Activated CD4-positive, alpha-beta T cell treated with anti-CD3 and anti-CD28 coated beads, Interleukin-2, amount 50 U/mL, for 24 hours (primary cell): ENCODE measurements around the gene SELL.
"Not testable (repeated sequence)": the region's sequence is repeated elsewhere in the genome, so short reads cannot be mapped to it uniquely, and the experiment has no call there.

Experiments
- DNase-seq, 2 donors: peaks; one replicate each; pipeline ENCODE4 v3.0.0-alpha.2; 2020; ENCODE audit warnings: low read depth in 1 of 2, low spot score in 1 of 2

Gene SELL

DNA sequence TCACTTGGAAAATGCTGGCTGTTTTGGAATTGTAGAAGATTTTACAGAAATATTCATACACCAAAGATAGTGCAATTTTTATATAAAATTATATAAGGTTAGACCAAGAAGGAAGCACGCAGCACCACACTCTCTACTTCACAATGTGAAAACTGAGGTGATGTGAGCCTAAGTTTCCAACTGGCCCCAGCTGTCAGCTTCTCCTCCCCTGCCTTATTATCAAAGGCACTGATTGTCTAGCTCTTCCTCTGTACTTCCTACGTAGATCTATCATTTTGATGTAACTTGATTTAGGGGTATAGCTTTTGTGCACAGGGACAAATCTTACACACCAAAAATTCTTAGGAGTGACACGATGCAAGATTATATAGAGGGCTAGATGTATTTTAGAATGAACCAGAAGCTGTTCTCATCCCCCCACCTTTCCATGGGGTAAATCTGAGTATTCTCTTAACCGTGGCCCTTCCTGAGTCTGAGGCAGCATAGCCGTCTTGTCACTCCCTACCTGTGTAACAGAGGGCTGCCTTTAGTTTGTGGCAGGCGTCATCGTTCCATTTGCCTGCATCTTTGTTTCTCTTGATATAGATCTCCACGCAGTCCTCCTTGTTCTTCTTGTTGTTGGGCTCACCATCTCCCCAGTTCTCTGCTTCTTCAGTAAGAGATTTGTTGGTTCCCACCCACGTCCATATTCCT lies 3.4 kb downstream of the SELL start:
- DNase-seq, result no peak

DNA sequence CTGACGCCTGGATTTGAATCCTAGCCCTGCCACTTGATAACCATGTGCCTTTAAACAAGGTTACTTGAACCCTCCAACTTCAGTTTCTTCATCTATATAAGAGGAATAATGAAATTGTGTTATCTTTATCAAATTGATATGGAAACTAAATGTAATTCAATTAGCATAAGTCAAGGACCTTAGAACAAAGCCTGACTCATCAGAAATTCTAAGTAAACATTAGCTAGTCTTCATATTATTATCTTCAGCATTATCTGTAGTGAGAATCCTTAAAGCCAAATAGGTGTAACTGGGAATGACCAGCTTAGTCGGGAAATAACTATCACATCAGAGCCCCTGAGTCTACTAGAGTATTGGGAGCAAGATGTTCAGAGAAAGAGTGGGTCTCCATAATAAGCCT lies 6.6 kb downstream of the SELL start:
- DNase-seq, result no peak

DNA sequence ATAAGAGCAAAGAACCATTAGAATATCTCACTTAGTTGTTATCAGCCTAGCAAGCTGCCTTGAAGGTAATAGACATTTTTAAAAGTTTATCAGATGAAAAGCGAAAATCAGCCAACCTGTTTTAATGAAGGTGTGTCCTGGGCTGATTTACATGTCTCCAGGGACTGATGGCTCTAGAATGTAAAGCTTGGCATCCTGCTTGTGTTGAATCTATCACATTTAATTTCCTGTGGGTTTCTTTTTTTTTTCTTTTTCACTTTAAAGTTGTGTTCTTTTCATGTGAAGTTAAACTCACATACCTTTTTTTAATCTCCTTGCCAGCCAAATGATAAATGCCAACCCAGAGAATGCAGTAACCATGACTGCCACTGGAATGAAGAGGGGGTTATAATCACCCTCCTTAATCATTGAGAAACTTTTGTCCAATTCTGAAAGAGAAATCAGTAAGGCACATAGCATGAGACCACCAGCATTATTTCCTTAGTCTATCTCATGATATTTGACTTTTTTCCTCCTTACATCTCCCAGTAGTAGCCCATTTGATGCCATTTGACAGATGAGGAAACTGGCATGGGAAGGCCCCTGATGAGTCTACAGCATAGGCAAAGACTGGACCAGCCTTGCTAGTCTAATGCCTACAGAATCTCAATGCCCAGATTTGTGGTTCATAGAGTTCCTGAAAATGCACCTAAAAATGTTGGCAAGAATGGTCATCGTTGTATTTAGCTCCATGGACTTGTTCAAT lies 10.0 kb downstream of the SELL start:
- no peak for DNase-seq

- no peak for DNase-seq
Measured at GRCh38 chr1:169699707-169700106, 11.7 kb downstream of the SELL start.

- no peak for DNase-seq
Measured at GRCh38 chr1:169698976-169699375, 12.4 kb downstream of the SELL start.

DNA sequence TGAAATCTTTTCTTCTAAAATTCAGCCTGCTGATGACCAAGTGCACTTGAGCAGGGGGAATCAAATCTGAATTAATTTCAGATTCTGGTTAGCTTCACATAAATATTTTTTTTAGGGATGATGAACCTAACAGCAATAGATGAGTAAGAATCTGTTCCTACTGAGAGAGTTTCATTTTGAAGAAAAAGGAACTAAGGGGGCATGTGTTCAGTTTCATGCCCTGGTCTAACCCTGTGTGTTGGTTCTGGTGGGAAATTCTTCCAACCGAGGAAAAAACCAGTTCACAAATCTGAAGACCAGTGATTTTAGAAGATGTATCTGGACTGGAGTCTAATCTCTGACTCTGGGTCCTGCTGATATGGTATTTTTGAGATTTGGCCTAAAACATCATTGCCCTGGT lies 13.7 kb downstream of the SELL start:
- no peak for DNase-seq

DNA sequence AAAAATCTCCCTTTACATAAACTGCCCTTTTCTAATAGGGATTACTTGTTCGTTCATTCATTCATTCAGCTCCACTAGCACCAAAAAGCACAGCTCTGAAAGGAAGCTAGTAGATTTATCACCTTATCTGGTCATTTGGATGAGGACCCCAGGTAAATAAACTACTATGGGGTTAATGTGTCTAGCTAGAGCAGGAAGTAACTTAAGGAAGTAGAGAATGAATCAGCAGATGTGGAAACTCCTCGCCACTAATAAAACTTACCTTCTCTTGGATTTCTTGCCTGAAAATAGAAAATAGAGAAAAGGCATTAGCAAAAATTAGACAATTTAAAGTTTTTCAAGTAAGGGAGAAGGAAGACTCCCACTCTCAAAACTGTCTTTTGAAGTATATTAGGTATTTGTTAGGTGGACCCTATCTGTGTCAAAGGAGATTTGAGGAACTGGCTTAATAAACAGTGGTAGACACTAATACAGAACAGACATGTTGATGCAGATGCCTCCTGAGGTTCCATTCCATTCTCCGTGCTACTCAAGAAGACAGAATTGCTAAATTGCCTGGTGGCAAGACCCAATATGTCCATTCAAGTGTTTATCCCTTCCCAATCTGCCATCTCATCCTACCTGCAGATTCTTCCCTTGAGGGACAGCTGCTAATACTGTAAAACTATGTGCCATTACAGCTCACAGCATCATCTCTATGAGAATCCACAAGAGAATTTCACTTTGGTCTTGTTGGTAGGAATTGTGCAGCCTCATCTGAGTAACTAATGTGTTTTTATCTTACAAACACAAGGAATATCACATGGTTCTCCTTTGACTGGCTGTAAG lies 14.9 kb downstream of the SELL start:
- DNase-seq, result no peak

- DNase-seq, result no peak
Measured at GRCh38 chr1:169694304-169695075, 16.9 kb downstream of the SELL start.

- DNase-seq, result no peak
Measured at GRCh38 chr1:169692756-169693460, 18.5 kb downstream of the SELL start.

- no peak for DNase-seq
Measured at GRCh38 chr1:169690489-169690888, 20.9 kb downstream of the SELL start.

DNA sequence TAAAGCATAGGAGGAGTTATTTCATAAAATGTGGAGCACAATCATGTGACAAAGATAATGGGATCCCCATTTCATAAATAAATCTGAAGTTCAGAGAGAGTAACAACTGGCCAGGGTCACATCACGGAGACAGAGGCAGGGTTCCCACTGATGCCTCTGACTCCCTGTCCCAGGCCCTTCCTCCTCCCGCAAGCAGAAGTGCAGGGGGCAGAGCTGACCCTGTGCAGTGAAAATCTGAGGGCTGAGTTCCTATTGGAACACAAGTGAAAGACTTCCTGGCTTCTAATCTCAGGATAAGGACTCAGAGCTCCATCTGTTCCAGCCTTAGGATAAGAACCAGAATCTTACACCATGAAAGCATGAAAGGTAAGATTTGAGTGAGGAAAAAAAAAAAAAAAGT lies 22.0 kb downstream of the SELL start:
- DNase-seq, result no peak

- DNase-seq, result not testable (repeated sequence)
Measured at GRCh38 chr1:169688377-169688776, 23.0 kb downstream of the SELL start.

DNA sequence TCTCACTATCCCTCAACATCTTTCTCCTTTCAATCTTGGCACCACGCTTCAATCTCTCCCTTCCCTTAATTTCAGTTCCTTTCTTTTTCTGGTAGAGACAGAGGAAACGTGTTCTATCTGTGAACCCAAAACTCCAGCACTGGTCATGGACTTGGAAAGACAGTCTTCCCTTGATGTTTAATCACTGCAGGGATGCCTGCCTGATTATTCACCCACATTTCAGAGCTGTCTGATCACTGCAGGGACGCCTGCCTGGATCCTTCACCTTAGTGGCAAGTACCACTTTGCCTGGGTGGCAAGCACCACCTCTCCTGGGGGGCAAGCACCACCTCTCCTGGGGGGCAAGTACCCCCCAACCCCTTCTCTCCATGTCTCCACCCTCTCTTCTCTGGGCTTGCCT lies 27.8 kb downstream of the SELL start:
- DNase-seq, result no peak

GRCh38 chr1:169683168-169683567 lies 28.3 kb downstream of the SELL start:
- not testable (repeated sequence) for DNase-seq

GRCh38 chr1:169682071-169682470 lies 29.3 kb downstream of the SELL start:
- DNase-seq, result no peak

- DNase-seq, result no peak
Measured at GRCh38 chr1:169681140-169681539, 30.3 kb downstream of the SELL start.

DNA sequence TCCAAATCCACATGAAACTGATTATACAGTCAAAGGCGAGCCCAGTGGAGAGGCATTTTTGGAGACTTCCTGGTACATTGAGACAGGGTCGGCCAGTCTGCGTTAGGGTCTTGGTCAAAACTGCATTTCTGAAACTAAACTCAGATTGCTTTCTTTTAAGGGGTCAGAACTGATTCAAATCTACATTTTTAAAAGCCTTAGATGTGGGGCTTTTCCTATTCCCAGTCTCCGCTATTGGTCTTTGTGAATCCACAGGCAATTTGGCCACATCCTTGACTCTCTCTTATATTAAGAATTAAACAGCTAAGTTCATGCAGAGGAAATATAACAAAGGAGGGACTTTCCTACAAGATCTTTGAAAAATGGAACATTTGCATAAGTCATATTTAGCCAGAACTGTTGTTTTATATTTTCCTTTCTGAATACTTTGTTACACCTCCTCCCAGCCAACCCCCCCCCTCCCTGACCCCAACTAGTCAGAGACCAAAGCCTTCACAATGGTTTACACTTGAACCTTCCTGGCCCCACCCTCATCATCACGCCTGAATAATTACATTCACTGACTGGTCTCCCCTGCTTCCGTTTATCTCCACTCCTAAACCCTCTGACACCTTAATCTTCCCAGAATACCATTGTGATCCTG lies 30.9 kb downstream of the SELL start:
- DNase-seq, result peak in 1 of 2 donors; percentile 67

- no peak for DNase-seq
Measured at GRCh38 chr1:169679692-169680091, 31.7 kb downstream of the SELL start.

DNA sequence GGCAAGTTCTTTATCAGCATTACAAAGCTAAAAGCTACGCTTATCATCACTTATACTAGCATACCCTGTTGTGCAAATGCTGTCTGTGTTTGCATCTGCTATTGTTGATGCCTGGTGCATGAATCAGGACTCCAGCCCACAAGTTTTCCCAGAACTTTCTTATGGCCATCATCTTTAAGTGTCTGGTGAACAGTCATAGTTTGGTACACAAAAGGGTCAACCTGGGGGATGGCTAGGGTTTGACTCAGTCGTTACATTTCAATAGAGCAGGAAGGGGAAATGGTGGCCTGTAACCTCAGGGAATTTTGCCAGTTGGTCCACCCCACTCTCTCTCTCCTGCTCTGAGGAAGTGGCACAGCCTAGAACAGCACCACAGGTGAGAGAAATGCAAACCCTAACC lies 35.4 kb downstream of the SELL start:
- DNase-seq, result no peak

- DNase-seq, result no peak
Measured at GRCh38 chr1:169670836-169671235, 40.6 kb downstream of the SELL start.
